Measurements from ENCODE around the gene ANK2. TPM values are rescaled to one million over a fixed set of nuclear protein-coding genes. Genes with fewer than 3 reads are reported as not detected.
A peak's percentile ranks its signal among the peaks of the same experiment; 100 is the strongest.

ANK2 gene
- total RNA-seq, 2 experiments from 2014 or later: 0.38 to 4.0 TPM

DNA sequence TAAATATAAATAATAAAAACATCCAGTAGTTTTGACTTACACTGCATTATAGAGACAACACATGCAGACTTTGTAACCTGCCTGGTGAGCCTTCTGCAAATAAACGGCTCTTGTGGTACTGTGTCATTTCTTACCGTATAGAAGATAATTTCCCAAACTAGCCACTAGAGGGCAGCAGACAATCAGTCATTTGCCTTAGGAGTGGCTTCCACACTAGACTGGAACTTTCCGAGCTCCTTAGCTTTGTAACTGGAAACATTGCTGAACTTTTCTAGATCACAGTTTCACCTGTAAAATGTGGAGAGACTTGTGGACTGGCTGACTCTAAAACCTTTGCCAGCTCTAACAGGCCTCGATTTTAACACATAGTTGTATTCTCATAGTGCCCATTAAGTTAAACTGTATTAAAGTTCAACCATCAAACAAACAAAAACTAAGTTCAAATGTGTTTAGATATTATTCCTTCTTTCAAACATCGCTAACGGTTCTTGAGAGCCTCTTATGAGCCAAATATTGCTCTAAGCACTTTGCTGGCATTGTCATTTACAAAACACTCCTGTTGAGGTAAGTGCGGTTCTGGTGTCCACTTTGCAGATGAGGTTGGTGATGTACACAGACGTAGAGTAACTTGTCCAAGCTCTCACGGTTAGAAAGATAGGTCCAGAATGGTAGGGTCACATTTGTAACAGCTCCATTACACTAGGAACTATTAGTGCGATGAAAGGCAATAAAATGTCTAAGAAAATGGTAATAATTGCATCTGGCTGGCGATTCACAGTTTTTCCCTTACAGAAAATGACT, 345.5 kb downstream of the ANK2 start:
- H3K9me2 ChIP-seq (ENCODE audit: insufficient read depth, low read length): no peaks in the 10 kb centered on the region
- POLR2A ChIA-PET: interaction anchor here (0.7 to 0.9 kb wide), 2 partner anchors 614 to 1112 kb away, joined by 3 read pairs; no protein-coding TSS in a partner anchor
- H3K4me2 ChIP-seq (ENCODE audit: low read length): peak overlapping the region; percentile 37; the same call in 1 of the 2 replicates
- no peaks in the 10 kb centered on the region for H4K20me1 ChIP-seq (ENCODE audit: insufficient read depth, low read length)
- intact Hi-C loops (cut with micrococcal nuclease; ENCODE audit: unreplicated experiment): loop anchor here (1.0 to 10.0 kb wide), 8 partner anchors 240 to 1300 kb away; partner anchors contain the start of gene CAMK2D
- peak overlapping the region; percentile 65; the same call in 1 of the 2 replicates for H2AFZ ChIP-seq (ENCODE audit: low read length)
- no peaks in the 10 kb centered on the region for H3K9me3 ChIP-seq (ENCODE audit: low read length)
- H3K27ac ChIP-seq (ENCODE audit: low read depth, low read length, poor library complexity, severe bottlenecking): no peak overlapping the region
- no peaks in the 10 kb centered on the region for H3K79me2 ChIP-seq (ENCODE audit: insufficient read depth, low read depth, low read length)
- DNase-seq (ENCODE audit: low spot score): peak; percentile 85
- H3K36me3 ChIP-seq (ENCODE audit: insufficient read depth, low read length): no peaks in the 10 kb centered on the region
- no TSS peak for BruUV-seq (replicated peaks)
- CTCF ChIA-PET (ENCODE audit: unreplicated experiment): interaction anchor here (1.1 kb wide), 1 partner anchor 676 kb away, joined by 3 read pairs; no protein-coding TSS in a partner anchor
- H3K4me1 ChIP-seq (ENCODE audit: insufficient read depth, low read length, poor library complexity, severe bottlenecking): no peaks in the 10 kb centered on the region
- TF ChIP-seq, protein P1, sequence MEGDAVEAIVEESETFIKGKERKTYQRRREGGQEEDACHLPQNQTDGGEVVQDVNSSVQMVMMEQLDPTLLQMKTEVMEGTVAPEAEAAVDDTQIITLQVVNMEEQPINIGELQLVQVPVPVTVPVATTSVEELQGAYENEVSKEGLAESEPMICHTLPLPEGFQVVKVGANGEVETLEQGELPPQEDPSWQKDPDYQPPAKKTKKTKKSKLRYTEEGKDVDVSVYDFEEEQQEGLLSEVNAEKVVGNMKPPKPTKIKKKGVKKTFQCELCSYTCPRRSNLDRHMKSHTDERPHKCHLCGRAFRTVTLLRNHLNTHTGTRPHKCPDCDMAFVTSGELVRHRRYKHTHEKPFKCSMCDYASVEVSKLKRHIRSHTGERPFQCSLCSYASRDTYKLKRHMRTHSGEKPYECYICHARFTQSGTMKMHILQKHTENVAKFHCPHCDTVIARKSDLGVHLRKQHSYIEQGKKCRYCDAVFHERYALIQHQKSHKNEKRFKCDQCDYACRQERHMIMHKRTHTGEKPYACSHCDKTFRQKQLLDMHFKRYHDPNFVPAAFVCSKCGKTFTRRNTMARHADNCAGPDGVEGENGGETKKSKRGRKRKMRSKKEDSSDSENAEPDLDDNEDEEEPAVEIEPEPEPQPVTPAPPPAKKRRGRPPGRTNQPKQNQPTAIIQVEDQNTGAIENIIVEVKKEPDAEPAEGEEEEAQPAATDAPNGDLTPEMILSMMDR (conservative IDR thresholded peaks at IDR 0.05; ENCODE audit: low read length): peak; percentile 94
- TF ChIP-seq EZH2phosphoT487 (IDR thresholded peaks at IDR 0.05; ENCODE audit: borderline replicate concordance, low read depth, low read length): no peak
- H3K4me3 ChIP-seq (ENCODE audit: low read depth, low read length, poor library complexity, severe bottlenecking): no peak overlapping the region

- CTCF ChIA-PET (ENCODE audit: unreplicated experiment): no interaction called here
- Histone ChIP-seq H2AFZ (ENCODE audit: low read length) (no peak overlapping the region), H3K27ac (ENCODE audit: low read depth, low read length, poor library complexity, severe bottlenecking) (no peak overlapping the region), H3K4me1 (ENCODE audit: insufficient read depth, low read length, poor library complexity, severe bottlenecking) (no peaks in the 10 kb centered on the region), H3K4me2 (ENCODE audit: low read length) (no peak overlapping the region), H3K4me3 (ENCODE audit: low read depth, low read length, poor library complexity, severe bottlenecking) (no peak overlapping the region), H3K9me3 (ENCODE audit: low read length) (no peaks in the 10 kb centered on the region), H3K9me2 (ENCODE audit: insufficient read depth, low read length) (no peaks in the 10 kb centered on the region), H3K79me2 (ENCODE audit: insufficient read depth, low read depth, low read length) (no peaks in the 10 kb centered on the region), H3K36me3 (ENCODE audit: insufficient read depth, low read length) (no peaks in the 10 kb centered on the region), H4K20me1 (ENCODE audit: insufficient read depth, low read length) (no peaks in the 10 kb centered on the region)
- intact Hi-C loops (cut with micrococcal nuclease; ENCODE audit: unreplicated experiment): loop anchor here (10.0 kb wide), 2 partner anchors 238 to 1298 kb away; no protein-coding TSS in a partner anchor
- no TSS peak for BruUV-seq (replicated peaks)
- TF ChIP-seq EZH2phosphoT487 (IDR thresholded peaks at IDR 0.05; ENCODE audit: borderline replicate concordance, low read depth, low read length): no peak
- TF ChIP-seq, protein P1 (conservative IDR thresholded peaks at IDR 0.05; ENCODE audit: low read length): no peak
- POLR2A ChIA-PET: interaction anchor here (0.6 kb wide), 1 partner anchor 379 kb away, joined by 3 read pairs; no protein-coding TSS in a partner anchor
- DNase-seq (ENCODE audit: low spot score): no peak
These were observed 347.8 kb downstream of the ANK2 start for GRCh38 chr4:113397114-113397701.
